ENCODE results near the gene CENPX.

Gene CENPX

DNA sequence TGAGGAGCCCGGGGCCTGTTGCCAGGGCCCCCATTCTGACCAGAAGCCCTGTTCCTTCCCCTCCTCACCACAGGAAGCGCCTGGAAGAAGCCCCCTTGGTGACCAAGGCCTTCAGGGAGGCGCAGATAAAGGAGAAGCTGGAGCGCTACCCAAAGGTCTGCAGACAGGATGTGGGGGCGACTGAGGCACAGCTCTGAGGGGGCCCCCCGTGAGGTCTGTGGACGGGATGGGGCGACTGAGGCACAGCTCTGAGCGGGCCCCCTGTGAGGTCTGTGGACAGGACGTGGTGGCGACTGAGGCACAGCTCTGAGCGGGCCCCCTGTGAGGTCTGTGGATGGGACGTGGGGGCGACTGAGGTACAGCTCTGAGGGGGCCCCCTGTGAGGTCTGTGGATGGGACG is 13.3 kb downstream of the CENPX start:
- no peak for DNase-seq

DNA sequence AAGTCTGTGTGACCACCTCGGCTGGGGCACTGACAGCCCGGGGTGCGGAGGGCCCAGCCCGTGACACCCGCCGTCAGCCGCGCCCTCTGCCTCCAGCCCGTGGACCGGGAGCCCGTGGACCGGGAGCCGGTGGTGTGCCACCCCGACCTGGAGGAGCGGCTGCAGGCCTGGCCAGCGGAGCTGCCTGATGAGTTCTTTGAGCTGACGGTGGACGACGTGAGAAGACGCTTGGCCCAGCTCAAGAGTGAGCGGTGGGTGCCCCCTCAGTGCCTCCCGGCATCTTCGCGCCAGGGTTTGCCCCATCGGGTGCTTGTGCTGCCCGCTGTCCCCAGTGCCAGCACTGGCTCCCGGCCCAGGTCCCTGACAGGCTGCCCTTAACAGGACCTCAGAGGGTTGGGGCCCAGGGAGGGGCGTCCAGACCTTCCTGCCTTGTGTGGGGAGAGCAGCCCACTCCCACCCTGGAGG is 13.7 kb downstream of the CENPX start:
- DNase-seq = no peak

DNA sequence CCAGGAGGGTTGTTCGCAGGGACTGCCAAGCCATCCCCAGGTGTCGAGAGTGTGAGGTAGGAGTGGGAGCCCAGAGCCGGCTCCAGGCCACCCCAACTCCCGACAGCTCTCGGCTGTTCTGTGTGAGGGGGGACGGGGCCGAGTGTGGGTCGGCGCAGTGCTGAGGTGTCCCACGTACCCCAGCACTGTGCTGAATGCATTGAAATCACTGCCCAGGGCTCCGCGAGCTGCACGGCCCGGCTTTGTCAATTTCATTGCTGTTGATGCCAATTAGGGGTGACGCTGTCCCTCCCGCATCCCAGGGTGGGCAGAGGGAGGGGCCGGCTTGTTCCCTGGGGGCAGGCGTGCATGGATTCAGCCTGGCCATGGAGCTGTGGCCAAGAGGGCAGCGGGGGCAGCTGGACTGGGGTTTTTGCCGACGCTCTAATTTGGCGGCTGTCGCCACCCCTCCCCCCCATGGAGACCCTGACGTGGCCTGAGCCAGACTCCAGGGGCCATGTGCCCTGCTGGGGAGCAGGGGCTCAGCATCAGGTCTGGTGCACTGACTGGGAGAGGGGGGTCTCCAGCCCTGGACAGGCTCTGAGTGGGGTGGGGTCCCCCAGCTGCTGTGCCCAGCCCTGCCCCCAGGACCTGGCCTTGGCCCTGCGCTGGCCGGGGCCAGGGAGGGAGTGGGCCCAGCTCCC is 14.3 kb downstream of the CENPX start:
- no peak for DNase-seq

DNA sequence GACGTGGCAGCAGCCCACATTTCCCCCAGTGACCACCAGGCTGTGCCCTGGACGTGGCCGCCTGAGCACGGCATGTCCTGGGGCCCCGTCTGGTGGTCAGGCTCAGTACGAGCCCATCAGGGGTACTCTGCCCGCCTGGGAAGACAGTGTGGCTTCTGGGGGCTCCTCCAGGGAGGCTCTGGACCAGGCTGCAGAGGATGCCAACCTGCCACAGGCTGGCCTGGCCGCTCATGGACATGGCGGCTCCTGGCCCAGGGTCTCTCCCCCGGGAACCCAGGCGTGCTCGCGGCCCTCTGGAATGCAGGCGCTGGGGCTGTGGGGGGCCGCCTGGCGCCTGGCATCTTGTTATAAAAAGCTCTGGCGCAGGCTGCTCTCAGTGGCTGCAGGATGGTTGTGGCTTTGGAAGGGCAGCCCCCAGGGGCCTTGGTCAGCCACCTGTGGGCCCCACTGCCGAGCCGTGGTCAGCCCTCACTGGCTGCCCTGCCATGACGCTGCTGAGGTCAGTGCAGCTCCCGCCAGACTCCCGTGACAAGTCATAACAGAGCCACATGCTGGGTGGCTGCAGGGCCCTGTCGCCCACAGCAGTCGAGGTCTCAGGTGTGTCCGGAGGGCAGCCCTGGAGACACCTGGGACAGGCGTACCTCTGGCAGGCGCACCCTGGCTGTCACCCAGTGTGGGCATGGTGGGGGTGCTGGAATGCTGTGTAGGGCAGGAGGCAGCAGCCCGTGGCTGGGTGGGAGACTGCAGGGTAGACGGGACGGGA is 15.0 kb downstream of the CENPX start:
- no peak for DNase-seq

DNA sequence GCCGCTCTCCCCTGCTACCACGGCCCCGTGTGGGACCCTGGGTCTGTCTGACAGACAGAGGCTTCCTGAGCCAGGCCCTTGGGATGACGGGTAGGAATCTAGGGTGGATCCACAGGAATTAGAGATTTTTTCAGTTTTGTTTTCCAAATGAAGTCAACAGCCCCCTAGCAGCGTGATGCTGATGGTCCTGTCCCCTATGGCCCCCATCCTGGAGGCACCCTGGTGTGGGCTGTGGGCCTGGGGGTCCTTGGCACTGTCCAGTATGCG is 15.5 kb downstream of the CENPX start:
- DNase-seq = no peak

DNA sequence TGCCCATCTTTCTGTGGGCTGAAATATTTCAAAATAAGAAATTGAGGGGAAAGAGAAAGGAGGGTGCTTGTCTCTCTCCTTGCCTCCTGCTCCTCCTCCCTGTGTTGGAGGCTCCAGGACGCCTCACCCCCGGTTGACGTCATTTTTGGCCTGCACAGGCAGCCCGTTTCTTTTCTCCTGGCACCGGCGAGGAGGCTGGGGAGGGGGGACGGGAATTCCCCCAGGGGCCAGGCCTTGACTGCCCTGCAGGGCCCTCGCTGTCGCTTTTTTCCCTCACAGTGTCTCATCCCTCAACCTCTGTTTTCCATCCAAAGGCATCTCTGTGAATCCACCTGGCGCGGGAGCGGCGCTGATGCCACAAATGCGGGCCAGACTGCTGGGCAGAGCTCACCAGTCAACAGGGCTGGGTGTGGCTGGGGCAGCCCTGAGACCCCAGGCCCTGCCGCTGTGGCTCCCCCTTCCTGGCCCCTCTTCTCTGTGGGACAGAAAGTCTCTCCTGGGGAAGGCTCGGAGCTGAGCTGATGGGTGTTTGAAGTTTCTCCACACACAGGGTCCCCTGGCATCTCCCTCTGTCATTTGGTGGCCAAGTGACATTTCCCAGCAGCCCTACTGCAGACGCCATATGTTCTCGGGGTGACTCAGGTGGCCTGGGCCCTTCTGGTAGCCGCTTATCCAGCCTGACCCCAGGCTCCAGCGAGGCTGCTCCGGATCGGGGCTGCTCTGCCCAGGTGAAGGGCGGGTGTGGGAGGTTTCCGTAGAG is 16.0 kb downstream of the CENPX start:
- DNase-seq = no peak

DNA sequence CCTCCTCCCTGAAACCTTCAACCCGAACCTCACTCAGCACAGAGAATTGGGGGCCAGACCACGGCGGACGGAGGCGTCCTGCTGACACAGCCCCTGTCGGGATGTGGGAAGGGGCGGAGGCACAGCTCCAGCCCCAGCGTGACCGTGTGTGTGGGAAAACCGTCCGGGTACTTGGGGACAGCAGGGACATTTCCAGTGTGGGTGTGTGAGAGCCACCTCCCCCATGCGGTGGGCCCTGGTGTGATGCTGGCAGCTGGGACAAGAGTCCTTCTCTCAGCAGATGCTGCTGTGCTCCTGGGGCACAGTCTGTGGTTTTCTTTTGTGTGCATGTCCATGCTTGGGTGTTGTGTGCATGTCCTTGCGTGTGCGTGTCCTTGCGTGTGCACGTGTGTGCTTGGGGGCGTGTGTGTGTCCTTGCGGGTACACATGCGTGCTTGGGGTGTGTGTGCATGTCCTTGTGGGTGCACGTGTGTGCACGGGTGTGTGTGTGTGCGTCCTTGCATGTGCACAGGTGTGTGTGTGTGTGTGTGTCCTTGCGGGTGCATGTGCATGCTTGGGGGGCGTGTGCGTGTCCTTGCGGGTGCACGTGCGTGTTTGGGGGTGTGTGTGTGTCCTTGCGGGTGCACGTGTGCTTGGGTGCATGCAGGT is 16.9 kb downstream of the CENPX start:
- DNase-seq = no peak

DNA sequence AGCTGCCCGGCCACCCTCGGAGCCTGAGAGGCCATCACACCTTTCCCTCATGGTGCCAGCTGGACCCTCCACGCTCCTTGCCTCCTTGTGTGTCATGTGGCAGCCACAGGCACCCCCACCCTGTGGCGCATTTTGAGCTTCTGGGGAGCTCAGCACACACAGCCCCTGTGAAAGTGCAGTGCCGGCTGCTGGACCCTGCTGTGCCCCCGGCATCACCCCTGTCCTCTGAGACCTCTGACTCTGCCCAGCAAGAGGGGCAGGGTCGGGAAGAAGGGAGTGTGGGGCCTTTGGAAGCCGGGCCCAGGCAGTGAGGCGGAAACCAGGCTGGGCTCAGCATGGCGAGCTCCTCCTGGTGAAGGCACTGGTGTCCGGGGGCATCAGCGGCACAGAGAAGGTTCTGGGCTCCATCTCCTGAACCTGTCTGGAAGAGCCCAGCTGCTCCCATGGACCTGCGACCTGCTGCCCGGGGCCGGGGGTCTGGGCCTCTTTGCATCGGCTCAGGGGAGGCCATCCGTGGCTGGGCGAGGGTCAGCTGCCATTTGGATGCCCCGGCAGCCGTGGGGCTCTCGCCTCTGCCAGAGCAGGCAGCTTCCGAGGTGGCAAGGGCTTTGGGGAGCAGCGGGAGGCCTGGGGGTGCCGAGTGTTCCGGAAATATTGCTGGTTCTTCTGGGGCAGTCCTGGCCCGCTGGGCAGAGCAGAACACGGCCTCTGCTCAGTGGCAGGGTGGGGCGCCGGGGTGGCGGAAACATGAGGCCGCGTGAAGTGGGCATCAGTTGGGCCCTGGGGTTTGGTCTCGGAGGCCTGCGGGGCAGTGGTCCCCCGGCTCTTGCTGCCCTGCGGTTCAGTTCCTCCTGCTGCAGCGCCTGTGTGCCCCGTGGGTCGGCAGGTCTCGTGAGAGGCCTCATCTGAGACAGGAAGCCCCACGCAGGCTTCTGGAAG is 17.9 kb downstream of the CENPX start:
- DNase-seq = no peak

DNA sequence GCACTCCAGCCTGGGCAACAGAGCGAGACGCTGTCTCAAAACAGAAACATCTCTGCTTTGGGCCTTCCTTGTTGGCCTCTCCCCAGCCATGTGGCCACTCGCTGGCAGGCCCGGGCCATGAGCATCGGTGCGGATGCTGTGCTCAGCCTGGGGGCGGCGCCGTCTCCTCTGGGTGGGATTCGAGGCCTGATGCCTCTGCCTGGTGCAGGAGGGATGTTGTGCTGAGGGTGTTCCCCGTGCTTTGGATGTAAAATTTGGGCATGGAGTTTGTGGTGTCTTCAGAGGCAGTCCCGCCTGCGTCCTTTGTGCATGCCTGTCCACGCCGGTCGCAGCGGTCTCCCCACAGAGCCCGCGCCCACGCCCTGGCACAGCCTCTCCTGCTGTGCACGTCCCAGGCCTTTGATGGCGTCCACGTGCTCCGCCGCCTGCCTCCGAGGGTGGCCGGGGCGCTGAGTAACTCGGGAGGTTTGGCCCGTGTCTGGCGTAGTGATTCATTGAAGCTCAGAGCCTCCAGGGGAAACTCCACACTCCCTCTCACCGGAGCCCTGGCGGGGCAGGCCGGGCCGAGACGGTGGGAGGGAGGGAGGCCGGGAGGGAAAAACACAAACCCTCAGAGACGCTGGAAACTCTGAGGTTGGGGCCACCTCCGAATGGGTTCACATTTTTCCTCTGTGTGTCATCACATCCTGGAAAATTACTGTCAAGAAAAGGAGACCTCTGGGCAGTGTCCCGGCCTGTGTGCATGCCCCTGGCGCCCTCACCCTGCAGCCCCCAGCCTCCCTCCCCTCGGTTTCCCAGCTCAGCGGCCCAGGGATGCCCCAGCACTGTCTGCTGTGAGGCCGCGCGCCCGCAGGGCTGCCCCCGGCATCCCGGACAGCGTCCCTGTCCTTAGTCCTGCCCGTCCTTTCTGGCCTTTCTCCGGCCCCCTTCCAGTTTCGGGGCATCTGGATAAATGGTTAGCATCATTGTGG is 19.0 kb downstream of the CENPX start:
- no peak for DNase-seq

DNA sequence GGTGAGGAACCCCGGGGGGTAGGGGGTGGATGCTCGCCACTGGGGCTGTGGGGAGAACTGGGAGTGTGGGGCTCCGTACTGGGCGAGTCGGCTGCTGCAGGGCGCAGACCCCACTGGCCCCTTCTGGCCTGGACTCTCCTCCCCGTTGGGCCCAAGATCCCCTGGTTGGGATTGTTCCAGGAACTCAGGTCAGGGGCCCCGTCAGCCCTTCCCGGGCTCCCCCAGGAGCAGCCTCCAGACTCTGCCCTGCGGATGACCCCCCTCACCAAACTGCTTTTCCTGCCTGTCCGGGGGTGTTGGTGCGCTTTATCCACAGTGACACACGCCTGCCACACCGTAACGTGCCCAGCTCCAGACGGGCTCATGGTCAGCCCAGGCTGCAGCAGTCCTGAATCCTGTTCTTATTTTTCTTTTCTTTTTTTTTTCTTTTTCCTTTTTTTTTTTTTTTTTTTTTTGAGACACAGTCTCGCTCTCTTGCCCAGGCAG is 21.1 kb downstream of the CENPX start:
- DNase-seq = no peak

DNA sequence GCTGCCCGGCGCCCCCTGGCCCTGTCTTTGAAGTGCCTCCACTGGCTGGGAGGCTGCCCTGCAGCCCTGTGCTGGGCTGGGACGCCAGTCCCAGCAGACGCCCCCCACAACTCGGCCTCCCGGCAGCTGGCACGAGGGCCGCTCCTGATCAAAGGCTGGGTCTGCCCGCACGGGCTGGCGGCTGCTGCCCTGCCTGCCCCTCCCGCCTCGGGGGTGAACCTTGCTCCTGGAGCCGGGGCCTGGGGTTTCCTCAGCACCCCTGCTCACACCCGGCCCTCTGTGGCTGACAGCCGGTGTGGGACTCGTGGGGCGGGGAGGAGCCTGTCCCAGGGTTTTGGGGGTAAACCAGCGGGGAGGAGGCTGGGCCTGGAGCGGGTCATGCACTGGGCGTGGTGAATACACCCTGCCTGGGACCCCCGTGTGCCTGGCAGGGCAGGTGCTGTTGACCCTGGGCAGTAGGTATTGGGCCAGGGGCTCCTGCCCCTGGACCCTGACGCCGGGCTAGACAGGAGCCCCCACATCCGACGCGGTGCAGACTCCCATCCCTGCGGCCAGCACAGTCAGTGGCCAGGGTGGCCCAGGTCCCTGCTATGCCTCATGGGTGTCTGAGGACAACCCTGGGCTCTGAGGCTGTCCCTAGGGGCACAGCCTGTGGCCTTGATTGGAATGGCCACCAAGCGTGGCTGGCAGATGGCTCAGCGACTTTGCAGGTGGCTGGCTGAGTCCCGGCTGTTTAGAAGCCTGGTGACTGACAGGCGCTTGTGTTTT is 21.7 kb downstream of the CENPX start:
- DNase-seq = no peak

DNA sequence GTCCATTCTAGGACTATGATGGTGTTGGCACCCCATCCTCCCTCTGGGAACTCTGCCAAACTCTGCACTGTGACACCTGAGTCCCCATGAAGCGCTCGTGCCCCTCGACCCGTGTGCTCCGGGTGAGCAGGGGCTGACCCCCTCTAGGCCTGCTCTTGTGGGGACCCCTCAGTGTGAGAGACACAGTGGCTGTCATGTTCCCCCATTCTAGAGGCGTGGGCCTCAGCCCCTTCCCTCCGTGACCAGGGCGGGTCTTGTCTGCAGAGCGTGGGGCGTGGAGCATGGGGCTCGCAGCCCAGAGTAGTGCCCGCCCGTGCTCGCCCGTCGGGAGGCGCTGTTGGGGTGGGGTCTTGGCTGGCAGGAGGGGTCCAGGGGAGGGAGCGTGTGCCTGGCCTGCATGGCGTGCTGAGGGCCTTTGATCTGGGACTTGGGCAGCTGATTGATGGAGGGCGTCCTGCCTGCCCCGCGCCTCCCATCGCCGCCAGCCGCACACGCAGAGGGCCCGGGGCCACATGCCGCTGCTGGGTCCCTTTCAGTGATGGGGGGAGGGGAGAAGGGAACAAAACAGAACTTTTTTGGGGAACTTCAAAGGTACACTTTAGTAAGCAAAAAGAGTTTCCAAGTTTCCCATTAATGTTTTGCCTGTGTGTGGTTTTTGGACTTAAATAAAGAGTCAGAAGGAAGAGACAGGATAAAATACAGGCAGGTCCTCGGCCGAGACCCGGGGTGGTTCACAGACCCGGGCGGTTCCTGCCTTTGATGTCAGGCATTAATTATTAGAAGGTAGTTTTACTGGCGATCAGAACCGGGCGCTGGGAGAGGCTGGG is 22.5 kb downstream of the CENPX start:
- no peak for DNase-seq

DNA sequence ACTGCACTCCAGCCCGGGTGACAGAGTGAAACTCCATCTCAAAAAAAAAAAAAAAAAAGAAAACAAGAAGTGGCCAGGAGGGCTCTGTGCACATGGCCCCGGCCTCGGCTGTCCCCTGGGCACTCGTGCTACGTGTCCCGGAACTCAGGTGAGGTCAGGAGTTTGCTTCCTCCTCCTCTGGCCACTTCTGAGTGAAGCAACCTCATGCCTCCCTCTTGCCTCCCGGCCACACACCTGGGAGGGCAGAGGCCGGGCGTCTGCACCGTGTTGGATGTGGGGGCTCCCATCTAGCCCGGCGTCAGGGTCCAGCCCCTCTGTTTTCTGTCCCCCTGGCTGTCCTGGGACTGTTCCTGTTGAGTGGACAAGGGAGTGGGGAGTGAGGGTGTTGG is 23.1 kb downstream of the CENPX start:
- no peak for DNase-seq

DNA sequence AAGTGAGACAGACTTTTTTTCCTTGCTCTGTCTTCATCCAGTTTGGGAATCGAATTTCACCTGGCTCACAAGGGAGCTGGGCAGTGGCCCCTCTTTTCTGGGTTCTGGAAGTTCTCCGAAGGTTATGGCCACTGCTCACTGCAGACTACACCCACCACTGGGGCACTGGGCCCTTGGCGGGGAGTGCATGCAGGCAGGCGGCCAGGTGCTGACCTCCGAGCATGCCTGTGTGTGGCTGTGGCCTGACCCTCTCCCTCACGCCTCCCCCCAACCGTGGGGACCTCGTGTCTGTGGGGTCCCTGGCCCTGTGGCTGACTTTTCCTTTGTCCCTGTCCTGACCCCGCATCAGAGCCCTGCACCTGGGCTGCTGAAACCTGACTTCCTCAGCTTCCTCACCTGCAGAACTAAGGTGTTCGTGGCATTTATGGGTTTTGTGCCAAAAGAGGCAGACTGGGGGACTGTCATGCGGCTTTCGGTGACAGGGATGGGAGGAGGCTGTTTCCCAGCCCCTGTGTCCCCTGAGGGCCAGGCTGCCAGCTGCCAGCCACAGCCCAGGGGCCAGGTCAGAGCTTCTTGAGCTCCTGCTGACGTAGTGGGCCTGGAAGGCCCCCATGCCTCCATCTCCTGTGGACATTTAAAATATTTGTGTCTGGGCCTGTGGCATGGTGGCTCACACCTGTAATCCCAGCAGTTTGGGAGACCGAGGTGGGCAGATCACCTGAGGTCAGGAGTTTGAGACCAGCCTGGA is 23.8 kb downstream of the CENPX start:
- no peak for DNase-seq

DNA sequence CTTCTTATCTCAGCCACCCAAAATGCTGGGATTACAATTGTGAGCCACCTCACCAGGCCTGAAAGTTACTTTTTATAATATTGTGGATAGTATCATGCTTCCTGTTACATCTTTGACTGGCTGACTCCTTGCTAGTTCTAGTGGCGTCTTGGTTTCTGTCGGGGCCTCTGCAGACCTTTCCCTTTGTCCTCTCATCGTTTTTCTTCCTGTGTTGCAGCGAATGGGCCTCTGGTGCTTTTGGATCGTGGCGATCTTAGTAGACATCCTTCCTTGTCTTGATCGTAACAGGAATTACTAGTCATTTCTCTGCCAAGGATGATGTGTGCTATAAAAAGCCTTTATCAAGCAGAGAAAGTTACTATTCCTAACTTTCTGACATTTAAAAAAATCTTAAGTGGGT is 24.5 kb downstream of the CENPX start:
- no peak for DNase-seq

DNA sequence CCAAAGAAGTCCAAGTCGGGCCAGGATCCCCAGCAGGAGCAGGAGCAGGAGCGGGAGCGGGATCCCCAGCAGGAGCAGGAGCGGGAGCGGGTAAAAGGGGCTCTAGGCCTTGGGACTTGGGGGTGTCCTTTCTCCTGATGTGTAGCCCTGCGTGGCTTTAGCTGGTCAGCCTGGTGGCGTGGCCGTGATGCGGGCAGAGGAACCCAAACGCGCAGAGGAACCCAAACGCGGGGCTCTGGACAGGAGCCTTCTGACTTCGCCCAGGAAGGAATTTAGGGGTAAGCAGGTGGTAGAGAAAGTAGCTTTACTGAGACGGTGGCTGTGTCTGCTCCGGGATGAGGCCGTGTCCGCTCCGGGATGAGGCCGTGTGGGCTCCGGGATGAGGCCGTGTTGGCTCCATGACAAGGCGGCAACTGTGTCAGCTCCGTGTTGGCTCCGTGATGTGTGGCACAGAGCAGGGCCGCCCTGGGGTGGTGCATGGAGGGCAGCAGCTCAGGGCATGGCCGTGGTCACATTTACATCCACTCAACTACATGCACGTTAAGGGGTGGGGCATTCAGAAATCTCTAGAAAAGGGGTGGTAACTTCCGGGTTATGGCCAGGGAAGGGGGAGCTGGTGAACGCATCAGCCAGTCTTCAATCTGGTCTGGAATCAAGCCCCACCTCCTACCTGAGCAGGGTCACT is 25.8 kb downstream of the CENPX start:
- DNase-seq = no peak

DNA sequence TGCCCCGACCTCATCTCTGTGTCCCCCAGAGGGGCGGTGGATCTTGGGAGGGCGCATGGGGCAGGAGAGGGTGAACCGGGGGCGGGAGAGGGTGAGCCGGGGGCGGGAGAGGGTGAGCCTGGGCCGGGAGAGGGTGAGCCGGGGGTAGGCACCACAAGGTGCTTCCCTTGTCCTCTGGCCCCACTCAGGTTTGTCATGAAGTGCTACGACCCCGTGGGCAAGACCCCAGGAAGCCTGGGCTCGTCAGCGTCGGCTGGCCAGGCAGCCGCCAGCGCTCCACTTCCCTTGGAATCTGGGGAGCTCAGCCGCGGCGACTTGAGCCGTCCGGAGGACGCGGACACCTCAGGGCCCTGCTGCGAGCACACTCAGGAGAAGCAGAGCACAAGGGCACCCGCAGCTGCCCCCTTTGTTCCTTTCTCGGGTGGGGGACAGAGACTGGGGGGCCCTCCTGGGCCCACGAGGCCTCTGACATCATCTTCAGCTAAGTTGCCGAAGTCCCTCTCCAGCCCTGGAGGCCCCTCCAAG is 26.4 kb downstream of the CENPX start:
- DNase-seq = no peak

All from NCI-H187 treated with DMSO at 0.1 percent for 48 hours (cell line).